ENCODE measurements around the gene ZNF628. TPM values are rescaled to one million over a fixed set of nuclear protein-coding genes. Genes with fewer than 3 reads are reported as not detected.
A peak's percentile ranks its signal among the peaks of the same experiment; 100 is the strongest.

ZNF628 gene
- total and polyA plus RNA-seq, 2 of the 4 experiments (the other 2 are of a cell fraction): 0.18 to 1.9 TPM

DNA sequence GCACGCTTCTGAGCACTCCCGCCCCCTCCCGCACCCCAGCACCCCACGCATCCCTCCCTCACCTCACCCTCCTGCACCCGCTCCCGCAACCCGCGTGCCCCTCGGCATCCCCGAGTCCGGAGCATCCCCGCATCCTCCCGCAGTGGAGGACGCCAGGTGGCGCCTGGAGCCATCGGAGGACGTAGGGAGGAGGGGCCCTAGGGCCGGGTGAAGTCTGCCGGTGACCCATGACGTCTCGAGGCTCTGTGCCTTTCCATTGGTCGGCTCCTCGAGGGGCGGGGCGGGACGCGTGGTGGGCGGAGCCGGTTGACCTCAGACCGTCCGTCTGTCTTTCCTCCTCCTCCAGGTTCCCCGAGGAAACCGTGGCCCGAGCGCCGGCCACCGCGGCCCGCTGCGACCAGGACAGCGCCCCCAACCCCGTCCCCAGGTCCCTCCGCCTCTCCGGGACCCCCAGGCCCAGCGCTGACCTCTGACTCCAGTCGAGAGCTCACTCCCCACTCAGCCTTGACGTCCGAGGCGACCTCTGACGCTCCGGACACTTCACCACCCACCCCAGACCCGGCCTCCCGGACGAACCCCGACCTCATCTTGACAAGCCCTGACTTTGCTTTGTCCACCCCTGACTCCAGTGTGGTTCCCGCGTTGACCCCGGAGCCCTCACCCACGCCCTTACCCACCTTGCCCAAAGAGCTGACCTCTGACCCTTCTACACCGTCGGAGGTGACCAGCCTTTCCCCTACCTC is 40.6 kb downstream of the ZNF628 start (continued):
- TF ChIP-seq SMC3 (IDR thresholded peaks at IDR 0.05; ENCODE audit: low read depth, low read length): peak; percentile 100
- peak; percentile 35; the same call in 1 of the 2 replicates for TF ChIP-seq MXI1 (IDR thresholded peaks at IDR 0.05; ENCODE audit: borderline replicate concordance, low read depth, low read length)

DNA sequence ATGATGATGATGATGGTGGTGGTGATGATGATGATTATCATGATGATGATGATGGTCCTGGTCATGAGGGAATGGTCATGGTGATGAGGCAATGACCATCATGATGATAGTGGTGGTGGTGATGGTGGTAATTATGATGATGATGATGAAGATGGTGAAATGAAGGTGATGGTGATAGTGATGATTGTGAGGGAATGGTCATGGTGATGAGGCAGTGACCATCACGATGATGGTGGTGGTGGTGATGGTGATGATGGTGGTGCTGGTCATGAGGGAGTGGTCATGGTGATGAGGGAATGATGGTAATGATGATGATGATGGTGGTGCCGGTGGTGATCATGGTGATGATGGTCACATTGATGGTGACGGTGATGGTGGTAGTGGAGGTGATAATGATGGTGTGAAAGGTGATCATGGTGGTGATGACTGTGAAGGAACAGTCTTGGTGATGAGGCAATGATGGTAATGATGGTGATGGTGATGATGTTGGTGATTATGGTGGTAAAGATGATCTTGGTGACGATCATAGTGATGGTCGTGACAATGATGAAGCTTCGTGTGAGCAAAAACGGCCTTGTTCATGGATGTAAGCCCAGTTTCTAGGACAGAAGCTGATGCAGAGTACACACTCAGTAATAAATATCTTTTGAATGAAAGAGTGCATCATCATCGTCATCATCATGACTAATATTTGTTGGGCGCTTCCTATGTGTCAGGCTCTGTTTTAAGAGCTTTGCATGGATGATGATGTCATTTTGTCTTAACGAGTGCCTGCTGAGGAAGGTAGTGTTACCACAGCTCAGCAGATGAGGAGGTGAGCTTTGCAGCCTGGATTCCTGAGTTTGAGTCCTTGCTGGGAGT is 43.3 kb downstream of the ZNF628 start:
- no peaks in the 10 kb centered on the region for H3K36me3 ChIP-seq (ENCODE audit: control insufficient read depth, insufficient read depth, low read length)
- peak; percentile 98 for DNase-seq
- H3K9me1 ChIP-seq (ENCODE audit: insufficient read depth, low read length): peaks cover 22% of the 10 kb centered on the region
- no TSS peak for BruUV-seq (replicated peaks)
- no peak overlapping the region for H3K23ac ChIP-seq (ENCODE audit: low read depth, low read length)
- H3K79me1 ChIP-seq (ENCODE audit: low read depth in 1 of 2, low read length in 2 of 2): peaks cover 0 to 18% of the 10 kb centered on the region in 2 experiments; a peak in 2 of 4 replicates
- H2BK20ac ChIP-seq (ENCODE audit: low read depth, low read length): no peak overlapping the region; the same call in 1 of the 2 replicates
- H3K4ac ChIP-seq (ENCODE audit: low read depth, low read length): peak overlapping the region; percentile 64
- H4K20me1 ChIP-seq (ENCODE audit: insufficient read depth, low read length): no peaks in the 10 kb centered on the region
- H3K4me1 ChIP-seq (ENCODE audit: control insufficient read depth, insufficient read depth, low read length): peaks cover 2% of the 10 kb centered on the region; the same call in 1 of the 2 replicates
- H2AK9ac ChIP-seq (replicated peaks; ENCODE audit: low read depth, low read length, poor library complexity): no peak overlapping the region
- H4K91ac ChIP-seq (ENCODE audit: insufficient read depth, low read depth, low read length): no peak overlapping the region
- H3K9ac ChIP-seq (ENCODE audit: low read depth, low read length): no peak overlapping the region
- H4K8ac ChIP-seq (ENCODE audit: low read depth in 2 of 2, low read length in 2 of 2): peak overlapping the region in 1 of 2 experiments; percentile 64; a peak in 2 of 4 replicates
- POLR2A ChIA-PET (ENCODE audit: unreplicated experiment): no interaction called here
- peak overlapping the region; percentile 35 for H2BK120ac ChIP-seq (ENCODE audit: low read depth, low read length)
- H3K14ac ChIP-seq (replicated peaks; ENCODE audit: low read depth, low read length): peak overlapping the region; percentile 38; the same call in 1 of the 2 replicates
- peak; percentile 24; the same call in 1 of the 2 replicates for ATAC-seq (ENCODE audit: low read depth)
- H2BK5ac ChIP-seq (ENCODE audit: low read depth, low read length, poor library complexity, severe bottlenecking): peak overlapping the region; percentile 82
- H3K27ac ChIP-seq (ENCODE audit: insufficient read depth, low read length): no peak overlapping the region
- dilution Hi-C loops (cut with HindIII; ENCODE audit: low sequenced_read_pairs, unreplicated experiment): no loop called here
- H4K5ac ChIP-seq (ENCODE audit: low read depth, low read length): peak overlapping the region; percentile 6; the same call in 1 of the 2 replicates
- in situ Hi-C loops (cut with MboI; ENCODE audit: low sequenced_read_pairs): loop anchor here (5.0 kb wide), 1 partner anchor 88 kb away; the partner anchor contains the start of gene ZNF865
- H3K9me3 ChIP-seq (ENCODE audit: control insufficient read depth, insufficient read depth, low read length): no peaks in the 10 kb centered on the region
- intact Hi-C loops (cut with micrococcal nuclease): no loop called here
- H2AFZ ChIP-seq (replicated peaks; ENCODE audit: low read length, poor library complexity): peak overlapping the region; percentile 52
- H3K4me2 ChIP-seq (ENCODE audit: low read depth, low read length): no peak overlapping the region
- H3K27me3 ChIP-seq (ENCODE audit: control insufficient read depth, insufficient read depth, low read length): no peaks in the 10 kb centered on the region
- WGBS, 2 experiments (ENCODE audit: extremely low coverage in 2 of 2, insufficient read length in 1 of 2): 95% methylated on average over 3 of the region's 10 CpGs; no CpG with 5 or more reads in 1 of the 2 experiments
- H3K56ac ChIP-seq (ENCODE audit: extremely low read depth, insufficient read depth, low read length): no peak overlapping the region
- H3K4me3 ChIP-seq (ENCODE audit: insufficient read depth, low read depth, low read length): no peak overlapping the region
- H3K18ac ChIP-seq (ENCODE audit: low read depth, low read length): peak overlapping the region; percentile 43; the same call in 1 of the 2 replicates
- CTCF ChIA-PET: interaction anchor here (1.0 kb wide), 1 partner anchor 16 kb away, joined by 5 read pairs; no protein-coding TSS in a partner anchor
- H2AK5ac ChIP-seq (ENCODE audit: low read depth, low read length): peak overlapping the region; percentile 88
- no peak overlapping the region; the same call in 2 of the 3 replicates for H2BK15ac ChIP-seq (ENCODE audit: low read depth, low read length)
- TF ChIP-seq MAZ (IDR thresholded peaks at IDR 0.05; ENCODE audit: borderline replicate concordance, low read depth, low read length) (no peak), CHD1 (IDR thresholded peaks at IDR 0.05; ENCODE audit: low read depth, low read length) (no peak), RFX5 (IDR thresholded peaks at IDR 0.05; ENCODE audit: low read depth, low read length) (no peak), RCOR1 (IDR thresholded peaks at IDR 0.05; ENCODE audit: insufficient replicate concordance, low read length) (no peak), FOS (IDR thresholded peaks at IDR 0.05; ENCODE audit: low read depth, low read length) (peak; percentile 81), NFE2L2 (IDR thresholded peaks at IDR 0.05; ENCODE audit: low read depth, low read length) (peak; percentile 59), MAFK (IDR thresholded peaks at IDR 0.05; ENCODE audit: low read depth, low read length) (peak; percentile 43; the same call in 1 of the 2 replicates), ELK1 (IDR thresholded peaks at IDR 0.05; ENCODE audit: borderline replicate concordance, low read depth, low read length) (no peak)
